HL-60 (cell line): ENCODE data around the gene CTNNA2.

Experiments
- DNase-seq, 2 experiments: peaks; one replicate each; pipeline ENCODE4 v3.0.0-alpha.2; 2010 to 2020; ENCODE audit warnings: low read depth in 1 of 2, low spot score in 1 of 2
- H3K27ac ChIP-seq: fragments of 250-450 bp; sonication (Bioruptor Pico); replicated peaks from 2 replicates; pipeline ENCODE4 v1.5.1; 2020; ENCODE audit warnings: mild to moderate bottlenecking, moderate library complexity
- H3K27me3 ChIP-seq: fragments of 250-450 bp; sonication (Bioruptor Pico); 2 replicates; pipeline ENCODE4 v1.5.1; 2021; ENCODE audit warnings: mild to moderate bottlenecking, moderate library complexity; ENCODE audit not compliant: insufficient read depth, poor library complexity, severe bottlenecking
- H3K4me3 ChIP-seq: replicated peaks from 2 replicates; pipeline ENCODE4 v1.5.1; 2011; ENCODE audit warnings: mild to moderate bottlenecking, control low read depth, low read length; ENCODE audit not compliant: insufficient read depth
- GABPA ChIP-seq: IDR thresholded peaks from 2 replicates; pipeline ENCODE4 v1.6.1; 2012; ENCODE audit warnings: low read depth
- POLR2AphosphoS5 ChIP-seq: IDR thresholded peaks from 2 replicates; pipeline ENCODE4 v1.6.1; 2012; ENCODE audit warnings: low read depth
- SPI1 ChIP-seq: IDR thresholded peaks from 2 replicates; pipeline ENCODE4 v1.6.1; 2012; ENCODE audit warnings: low read depth, mild to moderate bottlenecking, borderline replicate concordance
- TF ChIP-seq, protein P1 (sequence below): IDR thresholded peaks from one replicate; pipeline ENCODE4 v1.5.1; 2011; ENCODE audit warnings: low read length, control low read depth, inconsistent platforms; ENCODE audit not compliant: insufficient read depth
- TF ChIP-seq, protein P2 (sequence below): IDR thresholded peaks from 2 replicates; pipeline ENCODE4 v1.6.1; 2012; ENCODE audit warnings: low read depth; ENCODE audit not compliant: insufficient replicate concordance

The CTNNA2 gene

DNA sequence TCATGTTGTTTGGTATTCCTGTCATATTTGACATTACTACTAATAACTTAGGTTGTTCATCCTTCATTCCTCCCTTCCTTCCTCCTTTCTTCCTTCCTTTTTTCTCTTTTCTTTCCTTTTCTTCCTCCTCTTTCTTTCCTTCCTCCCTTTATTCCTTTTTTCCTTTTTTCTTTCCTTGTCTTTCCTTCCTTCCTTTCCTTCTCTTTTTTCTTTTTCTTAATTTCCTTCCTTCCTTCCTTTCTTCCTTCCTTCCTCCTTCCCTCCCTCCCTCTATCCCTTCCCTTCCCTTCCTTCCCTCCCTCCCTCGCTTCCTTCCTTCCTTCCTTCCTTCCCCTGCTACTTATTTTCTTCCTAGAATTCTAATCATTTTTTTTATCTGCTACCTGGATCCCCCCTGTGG, 66.1 kb downstream of the CTNNA2 start:
- TF ChIP-seq POLR2AphosphoS5 (no peak), GABPA (no peak), SPI1 (no peak)
- TF ChIP-seq, protein P1, sequence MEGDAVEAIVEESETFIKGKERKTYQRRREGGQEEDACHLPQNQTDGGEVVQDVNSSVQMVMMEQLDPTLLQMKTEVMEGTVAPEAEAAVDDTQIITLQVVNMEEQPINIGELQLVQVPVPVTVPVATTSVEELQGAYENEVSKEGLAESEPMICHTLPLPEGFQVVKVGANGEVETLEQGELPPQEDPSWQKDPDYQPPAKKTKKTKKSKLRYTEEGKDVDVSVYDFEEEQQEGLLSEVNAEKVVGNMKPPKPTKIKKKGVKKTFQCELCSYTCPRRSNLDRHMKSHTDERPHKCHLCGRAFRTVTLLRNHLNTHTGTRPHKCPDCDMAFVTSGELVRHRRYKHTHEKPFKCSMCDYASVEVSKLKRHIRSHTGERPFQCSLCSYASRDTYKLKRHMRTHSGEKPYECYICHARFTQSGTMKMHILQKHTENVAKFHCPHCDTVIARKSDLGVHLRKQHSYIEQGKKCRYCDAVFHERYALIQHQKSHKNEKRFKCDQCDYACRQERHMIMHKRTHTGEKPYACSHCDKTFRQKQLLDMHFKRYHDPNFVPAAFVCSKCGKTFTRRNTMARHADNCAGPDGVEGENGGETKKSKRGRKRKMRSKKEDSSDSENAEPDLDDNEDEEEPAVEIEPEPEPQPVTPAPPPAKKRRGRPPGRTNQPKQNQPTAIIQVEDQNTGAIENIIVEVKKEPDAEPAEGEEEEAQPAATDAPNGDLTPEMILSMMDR = no peak
- TF ChIP-seq, protein P2, sequence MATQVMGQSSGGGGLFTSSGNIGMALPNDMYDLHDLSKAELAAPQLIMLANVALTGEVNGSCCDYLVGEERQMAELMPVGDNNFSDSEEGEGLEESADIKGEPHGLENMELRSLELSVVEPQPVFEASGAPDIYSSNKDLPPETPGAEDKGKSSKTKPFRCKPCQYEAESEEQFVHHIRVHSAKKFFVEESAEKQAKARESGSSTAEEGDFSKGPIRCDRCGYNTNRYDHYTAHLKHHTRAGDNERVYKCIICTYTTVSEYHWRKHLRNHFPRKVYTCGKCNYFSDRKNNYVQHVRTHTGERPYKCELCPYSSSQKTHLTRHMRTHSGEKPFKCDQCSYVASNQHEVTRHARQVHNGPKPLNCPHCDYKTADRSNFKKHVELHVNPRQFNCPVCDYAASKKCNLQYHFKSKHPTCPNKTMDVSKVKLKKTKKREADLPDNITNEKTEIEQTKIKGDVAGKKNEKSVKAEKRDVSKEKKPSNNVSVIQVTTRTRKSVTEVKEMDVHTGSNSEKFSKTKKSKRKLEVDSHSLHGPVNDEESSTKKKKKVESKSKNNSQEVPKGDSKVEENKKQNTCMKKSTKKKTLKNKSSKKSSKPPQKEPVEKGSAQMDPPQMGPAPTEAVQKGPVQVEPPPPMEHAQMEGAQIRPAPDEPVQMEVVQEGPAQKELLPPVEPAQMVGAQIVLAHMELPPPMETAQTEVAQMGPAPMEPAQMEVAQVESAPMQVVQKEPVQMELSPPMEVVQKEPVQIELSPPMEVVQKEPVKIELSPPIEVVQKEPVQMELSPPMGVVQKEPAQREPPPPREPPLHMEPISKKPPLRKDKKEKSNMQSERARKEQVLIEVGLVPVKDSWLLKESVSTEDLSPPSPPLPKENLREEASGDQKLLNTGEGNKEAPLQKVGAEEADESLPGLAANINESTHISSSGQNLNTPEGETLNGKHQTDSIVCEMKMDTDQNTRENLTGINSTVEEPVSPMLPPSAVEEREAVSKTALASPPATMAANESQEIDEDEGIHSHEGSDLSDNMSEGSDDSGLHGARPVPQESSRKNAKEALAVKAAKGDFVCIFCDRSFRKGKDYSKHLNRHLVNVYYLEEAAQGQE = no peak
- DNase-seq = no peak
- Histone ChIP-seq H3K4me3 (no peak overlapping the region), H3K27me3 (no peaks in the 10 kb centered on the region), H3K27ac (no peak overlapping the region)

DNA sequence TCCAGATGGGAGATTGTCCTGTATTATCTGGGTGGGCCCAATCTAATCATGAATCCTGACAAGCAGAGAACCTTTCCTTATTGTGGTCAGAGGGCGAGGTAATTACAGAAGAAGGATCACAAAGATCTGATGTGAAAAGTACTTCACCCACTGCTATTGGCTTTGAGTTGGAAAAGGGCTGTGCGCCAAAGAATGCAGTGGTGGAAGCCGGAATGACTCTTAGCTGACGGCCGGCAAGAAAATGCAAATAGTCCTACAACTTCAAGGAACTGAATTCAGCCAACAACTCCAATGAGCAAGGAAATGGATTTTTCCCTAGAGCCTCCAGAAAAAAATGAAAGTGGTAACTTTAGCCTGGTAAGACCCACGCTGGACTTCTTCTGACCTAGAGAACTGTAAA, 67.3 kb downstream of the CTNNA2 start:
- no peak overlapping the region for H3K4me3 ChIP-seq
- TF ChIP-seq POLR2AphosphoS5 = no peak
- no peak for TF ChIP-seq GABPA
- TF ChIP-seq, protein P2 = no peak
- TF ChIP-seq SPI1 = no peak
- TF ChIP-seq, protein P1 = no peak
- H3K27me3 ChIP-seq = no peaks in the 10 kb centered on the region
- no peak for DNase-seq
- no peak overlapping the region for H3K27ac ChIP-seq

DNA sequence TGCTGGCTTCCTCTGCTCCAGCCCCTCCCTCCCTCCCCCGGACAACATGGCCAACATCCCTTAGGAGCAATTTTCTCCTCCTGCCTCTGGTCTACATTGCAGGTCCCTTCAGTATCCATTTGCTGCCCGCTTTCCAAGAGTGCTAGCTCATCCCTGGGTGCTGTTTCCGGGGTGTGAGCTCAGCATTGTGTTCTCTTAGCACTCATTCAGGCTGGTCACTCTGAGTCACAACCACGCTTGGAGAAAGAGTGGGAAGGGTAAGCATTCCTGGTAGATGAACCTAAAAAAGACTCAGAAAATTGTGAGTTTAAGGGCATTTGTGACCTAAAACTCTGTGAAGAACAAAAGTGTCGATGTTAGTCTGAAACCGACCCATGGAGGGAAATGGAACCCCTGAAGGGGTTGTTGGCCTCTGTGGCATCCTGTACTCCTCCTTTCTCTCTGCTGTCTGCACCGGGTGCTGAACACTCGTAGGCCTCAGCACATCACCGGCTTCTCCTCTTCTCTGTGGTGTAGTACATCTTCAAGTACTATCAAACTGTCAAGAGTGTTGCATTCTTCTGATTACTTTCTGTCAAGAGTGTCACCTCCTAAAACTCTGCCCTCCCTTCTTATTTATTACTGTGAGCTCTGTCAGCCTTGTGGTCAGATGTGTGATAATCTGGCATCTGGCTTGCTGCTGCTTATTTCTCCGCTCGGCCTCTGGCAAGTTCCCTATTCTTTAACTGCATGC, 73.0 kb downstream of the CTNNA2 start:
- DNase-seq = no peak
- no peaks in the 10 kb centered on the region for H3K27me3 ChIP-seq
- no peak overlapping the region for H3K27ac ChIP-seq
- TF ChIP-seq POLR2AphosphoS5 = no peak
- TF ChIP-seq, protein P1 = no peak
- TF ChIP-seq, protein P2 = no peak
- no peak overlapping the region for H3K4me3 ChIP-seq
